GM21717 (cell line): ENCODE measurements around the gene NTN4.
"Not testable (repeated sequence)": the region's sequence is repeated elsewhere in the genome, so short reads cannot be mapped to it uniquely, and the experiment has no call there.

Experiments
- ATAC-seq: cut with Tn5 transposase; IDR thresholded peaks from one replicate; pipeline ENCODE4 v1.9.1; 2021; ENCODE audit warnings: mild to moderate bottlenecking, moderate library complexity; ENCODE audit not compliant: unreplicated experiment

The NTN4 gene

GRCh38 chr12:95790033-95790916 is at the start of gene NTN4:
TSS of gene NTN4 (minus strand) at chr12:95790764. CDS start at chr12:95790309, 455 bp downstream.
- ATAC-seq = peak; percentile 59

- no peak for ATAC-seq
These were observed 47.6 kb upstream of the NTN4 start for GRCh38 chr12:95838125-95838524.

- no peak for ATAC-seq
These were observed 46.9 kb upstream of the NTN4 start for GRCh38 chr12:95837240-95838038.

- ATAC-seq = no peak
These were observed 46.2 kb upstream of the NTN4 start for GRCh38 chr12:95836630-95837239.

GRCh38 chr12:95836185-95836609 is 45.6 kb upstream of the NTN4 start:
- no peak for ATAC-seq

- ATAC-seq = no peak
These were observed 44.0 kb upstream of the NTN4 start for GRCh38 chr12:95834572-95834971.

GRCh38 chr12:95830335-95831089 is 39.9 kb upstream of the NTN4 start:
- no peak for ATAC-seq

GRCh38 chr12:95829395-95829794 is 38.8 kb upstream of the NTN4 start:
- no peak for ATAC-seq

- ATAC-seq = no peak
These were observed 29.6 kb upstream of the NTN4 start for GRCh38 chr12:95820096-95820703.

- no peak for ATAC-seq
These were observed 25.2 kb upstream of the NTN4 start for GRCh38 chr12:95815632-95816212.

- ATAC-seq = not testable (repeated sequence)
These were observed 21.6 kb upstream of the NTN4 start for GRCh38 chr12:95812155-95812554.

- no peak for ATAC-seq
These were observed 19.8 kb upstream of the NTN4 start for GRCh38 chr12:95810411-95810810.

- no peak for ATAC-seq
These were observed 18.6 kb upstream of the NTN4 start for GRCh38 chr12:95809000-95809680.

GRCh38 chr12:95808146-95808545 is 17.6 kb upstream of the NTN4 start:
- no peak for ATAC-seq

- ATAC-seq = no peak
These were observed 15.5 kb upstream of the NTN4 start for GRCh38 chr12:95805864-95806671.

- ATAC-seq = no peak
These were observed 13.7 kb upstream of the NTN4 start for GRCh38 chr12:95804291-95804690.

- no peak for ATAC-seq
These were observed 13.3 kb upstream of the NTN4 start for GRCh38 chr12:95803817-95804216.

- ATAC-seq = no peak
These were observed 12.1 kb upstream of the NTN4 start for GRCh38 chr12:95802482-95803270.
